ENCODE measurements around the gene RRAS2. TPM values are rescaled to one million over a fixed set of nuclear protein-coding genes. Genes with fewer than 3 reads are reported as not detected.

RRAS2 gene
- polyA plus RNA-seq, 1 of the 3 experiments (the other 2 are of a cell fraction) = 53.3 TPM

DNA sequence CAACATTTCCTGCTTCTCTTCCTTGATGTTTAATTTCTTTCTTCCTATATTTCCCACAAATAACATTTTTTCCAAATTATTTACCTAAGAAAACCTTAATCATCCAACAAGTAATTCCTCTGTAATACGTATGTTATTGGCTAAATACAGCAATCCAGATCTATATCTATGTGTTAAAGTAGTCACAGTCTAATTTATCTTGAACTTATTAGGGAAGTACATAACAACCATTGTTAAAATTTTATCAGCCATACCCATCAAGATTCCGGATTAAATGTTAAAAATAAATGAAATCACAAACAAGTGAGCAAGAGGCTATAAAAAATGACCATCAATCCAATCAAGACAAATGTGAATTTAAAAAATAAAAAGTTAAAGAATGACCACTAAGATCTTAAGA, 36.5 kb downstream of the RRAS2 start:
- Histone ChIP-seq H3K79me2 (ENCODE audit: insufficient read depth) (peaks cover 100% of the 10 kb centered on the region), H3K9ac (no peak overlapping the region), H3K9me3 (no peaks in the 10 kb centered on the region), H3K36me3 (replicated peaks in 1 of 2; ENCODE audit: control insufficient read depth in 1 of 2, insufficient read depth in 2 of 2, low read length in 1 of 2) (no peaks in the 10 kb centered on the region), H3K4me3 (ENCODE audit: low read depth in 2 of 2, low read length in 1 of 2) (no peak overlapping the region), H3K4me2 (no peak overlapping the region), H3K27ac (ENCODE audit: low read depth in 2 of 2, low read length in 1 of 2) (no peak overlapping the region), H2AFZ (ENCODE audit: low read depth) (no peak overlapping the region), H3F3A (replicated peaks; ENCODE audit: insufficient read depth) (peaks cover 10% of the 10 kb centered on the region), H3K27me3 (ENCODE audit: insufficient read depth) (no peaks in the 10 kb centered on the region), H3K4me1 (ENCODE audit: control insufficient read depth in 1 of 2, insufficient read depth in 2 of 2, low read depth in 1 of 2, low read length in 1 of 2) (peaks cover 0 to 23% of the 10 kb centered on the region in 2 experiments; a peak in 3 of 4 replicates), H4K20me1 (ENCODE audit: insufficient read depth) (peaks cover 82% of the 10 kb centered on the region), H3K9me2 (no peaks in the 10 kb centered on the region)
- ChIA-PET POLR2A (no interaction called here), CTCF (no interaction called here)
- TF ChIP-seq FOXJ3 (CRISPR knock-in tag; IDR thresholded peaks at IDR 0.05) = no peak
- TF ChIP-seq, protein P1, sequence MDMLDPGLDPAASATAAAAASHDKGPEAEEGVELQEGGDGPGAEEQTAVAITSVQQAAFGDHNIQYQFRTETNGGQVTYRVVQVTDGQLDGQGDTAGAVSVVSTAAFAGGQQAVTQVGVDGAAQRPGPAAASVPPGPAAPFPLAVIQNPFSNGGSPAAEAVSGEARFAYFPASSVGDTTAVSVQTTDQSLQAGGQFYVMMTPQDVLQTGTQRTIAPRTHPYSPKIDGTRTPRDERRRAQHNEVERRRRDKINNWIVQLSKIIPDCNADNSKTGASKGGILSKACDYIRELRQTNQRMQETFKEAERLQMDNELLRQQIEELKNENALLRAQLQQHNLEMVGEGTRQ (IDR thresholded peaks at IDR 0.05; ENCODE audit: borderline replicate concordance, low read depth, low read length) = no peak
- TF ChIP-seq MEF2A (IDR thresholded peaks at IDR 0.05; ENCODE audit: borderline replicate concordance, low read depth) = no peak
- TF ChIP-seq, protein P2, sequence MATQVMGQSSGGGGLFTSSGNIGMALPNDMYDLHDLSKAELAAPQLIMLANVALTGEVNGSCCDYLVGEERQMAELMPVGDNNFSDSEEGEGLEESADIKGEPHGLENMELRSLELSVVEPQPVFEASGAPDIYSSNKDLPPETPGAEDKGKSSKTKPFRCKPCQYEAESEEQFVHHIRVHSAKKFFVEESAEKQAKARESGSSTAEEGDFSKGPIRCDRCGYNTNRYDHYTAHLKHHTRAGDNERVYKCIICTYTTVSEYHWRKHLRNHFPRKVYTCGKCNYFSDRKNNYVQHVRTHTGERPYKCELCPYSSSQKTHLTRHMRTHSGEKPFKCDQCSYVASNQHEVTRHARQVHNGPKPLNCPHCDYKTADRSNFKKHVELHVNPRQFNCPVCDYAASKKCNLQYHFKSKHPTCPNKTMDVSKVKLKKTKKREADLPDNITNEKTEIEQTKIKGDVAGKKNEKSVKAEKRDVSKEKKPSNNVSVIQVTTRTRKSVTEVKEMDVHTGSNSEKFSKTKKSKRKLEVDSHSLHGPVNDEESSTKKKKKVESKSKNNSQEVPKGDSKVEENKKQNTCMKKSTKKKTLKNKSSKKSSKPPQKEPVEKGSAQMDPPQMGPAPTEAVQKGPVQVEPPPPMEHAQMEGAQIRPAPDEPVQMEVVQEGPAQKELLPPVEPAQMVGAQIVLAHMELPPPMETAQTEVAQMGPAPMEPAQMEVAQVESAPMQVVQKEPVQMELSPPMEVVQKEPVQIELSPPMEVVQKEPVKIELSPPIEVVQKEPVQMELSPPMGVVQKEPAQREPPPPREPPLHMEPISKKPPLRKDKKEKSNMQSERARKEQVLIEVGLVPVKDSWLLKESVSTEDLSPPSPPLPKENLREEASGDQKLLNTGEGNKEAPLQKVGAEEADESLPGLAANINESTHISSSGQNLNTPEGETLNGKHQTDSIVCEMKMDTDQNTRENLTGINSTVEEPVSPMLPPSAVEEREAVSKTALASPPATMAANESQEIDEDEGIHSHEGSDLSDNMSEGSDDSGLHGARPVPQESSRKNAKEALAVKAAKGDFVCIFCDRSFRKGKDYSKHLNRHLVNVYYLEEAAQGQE (IDR thresholded peaks at IDR 0.05; ENCODE audit: low read depth, low read length) = no peak
- TF ChIP-seq FOSL2 (IDR thresholded peaks at IDR 0.05; ENCODE audit: borderline replicate concordance, low read depth) = no peak
- TF ChIP-seq, protein P3, sequence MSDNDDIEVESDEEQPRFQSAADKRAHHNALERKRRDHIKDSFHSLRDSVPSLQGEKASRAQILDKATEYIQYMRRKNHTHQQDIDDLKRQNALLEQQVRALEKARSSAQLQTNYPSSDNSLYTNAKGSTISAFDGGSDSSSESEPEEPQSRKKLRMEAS (IDR thresholded peaks at IDR 0.05; ENCODE audit: low read depth) = no peak
- no peak for TF ChIP-seq TCF12 (IDR thresholded peaks at IDR 0.05)
- TF ChIP-seq, protein P4, sequence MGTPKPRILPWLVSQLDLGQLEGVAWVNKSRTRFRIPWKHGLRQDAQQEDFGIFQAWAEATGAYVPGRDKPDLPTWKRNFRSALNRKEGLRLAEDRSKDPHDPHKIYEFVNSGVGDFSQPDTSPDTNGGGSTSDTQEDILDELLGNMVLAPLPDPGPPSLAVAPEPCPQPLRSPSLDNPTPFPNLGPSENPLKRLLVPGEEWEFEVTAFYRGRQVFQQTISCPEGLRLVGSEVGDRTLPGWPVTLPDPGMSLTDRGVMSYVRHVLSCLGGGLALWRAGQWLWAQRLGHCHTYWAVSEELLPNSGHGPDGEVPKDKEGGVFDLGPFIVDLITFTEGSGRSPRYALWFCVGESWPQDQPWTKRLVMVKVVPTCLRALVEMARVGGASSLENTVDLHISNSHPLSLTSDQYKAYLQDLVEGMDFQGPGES (IDR thresholded peaks at IDR 0.05; ENCODE audit: low read depth, low read length) = no peak
- TF ChIP-seq GATA2 (CRISPR knock-in tag; IDR thresholded peaks at IDR 0.05) = no peak
- TF ChIP-seq, protein P5, sequence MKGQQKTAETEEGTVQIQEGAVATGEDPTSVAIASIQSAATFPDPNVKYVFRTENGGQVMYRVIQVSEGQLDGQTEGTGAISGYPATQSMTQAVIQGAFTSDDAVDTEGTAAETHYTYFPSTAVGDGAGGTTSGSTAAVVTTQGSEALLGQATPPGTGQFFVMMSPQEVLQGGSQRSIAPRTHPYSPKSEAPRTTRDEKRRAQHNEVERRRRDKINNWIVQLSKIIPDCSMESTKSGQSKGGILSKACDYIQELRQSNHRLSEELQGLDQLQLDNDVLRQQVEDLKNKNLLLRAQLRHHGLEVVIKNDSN (IDR thresholded peaks at IDR 0.05; ENCODE audit: borderline replicate concordance, low read depth) = no peak
- TF ChIP-seq TAF1 (IDR thresholded peaks at IDR 0.05; ENCODE audit: borderline replicate concordance, low read depth, low read length) = no peak
- no peak for TF ChIP-seq YY1 (IDR thresholded peaks at IDR 0.05; ENCODE audit: low read depth)
- no peak for TF ChIP-seq RFX5 (IDR thresholded peaks at IDR 0.05; ENCODE audit: low read length)
- no peak for TF ChIP-seq MXI1 (IDR thresholded peaks at IDR 0.05; ENCODE audit: low read depth, low read length)
- WGBS (ENCODE audit: low lambda C conversion rate) = 81% methylated on average over 2 of the region's 2 CpGs
- no peak for DNase-seq

All from SK-N-SH (cell line).